Endothelial cell of umbilical vein (primary cell): ENCODE data around the gene SNRNP27. TPM values are rescaled to one million over a fixed set of nuclear protein-coding genes. Genes with fewer than 3 reads are reported as not detected.

Source experiments
- BruUV-seq: library from RNA; stranded (reverse); fragments of 400-500 nt; replicated peaks from 2 replicates; lab custom pipeline; 2021; lab: Mats Ljungman, UMichigan
- CTCF ChIA-PET: fragments of 300-600, 350-600 bp; sonication (Branson Sonifier 250); formaldehyde crosslinking; loops from one replicate; lab custom pipeline; 2021; ENCODE audit warnings: antibody characterized with exemption, inconsistent platforms; lab: Charles Lee
- POLR2A ChIA-PET: fragments of 300-600, 350-600 bp; sonication (Branson Sonifier 250); formaldehyde crosslinking; loops from one replicate; lab custom pipeline; 2021; ENCODE audit warnings: antibody characterized with exemption, inconsistent platforms; lab: Charles Lee
- DNase-seq: peaks from one replicate; pipeline ENCODE4 v3.0.0-alpha.2; 2011; ENCODE audit warnings: low read depth, low spot score
- FAIRE-seq: peaks from 2 replicates; lab custom pipeline; 2011; peaks lifted over from hg19 to GRCh38; lab: Jason Lieb, UNC
- H2AFZ ChIP-seq: 2 replicates; pipeline ENCODE4 v1.6.0; 2012; ENCODE audit warnings: low read depth, low read length, control low read depth, inconsistent platforms
- H3K27ac ChIP-seq: 2 replicates; pipeline ENCODE4 v1.5.1; 2011; ENCODE audit warnings: low read depth, mild to moderate bottlenecking, control low read depth, low read length, moderate library complexity; ENCODE audit not compliant: insufficient read depth
- H3K27me3 ChIP-seq, 2 experiments: 2 replicates each; pipeline versions ENCODE4 v1.6.0 to v1.6.1; 2011; ENCODE audit warnings: low read length in 2 of 2, mixed read lengths in 1 of 2; ENCODE audit not compliant: control insufficient read depth in 2 of 2, insufficient read depth in 2 of 2
- H3K36me3 ChIP-seq, 2 experiments: 2 replicates in 1 of 2; 3 replicates in 1 of 2; pipeline ENCODE4 v1.5.1; 2011; ENCODE audit warnings: low read length in 2 of 2, mild to moderate bottlenecking in 1 of 2, moderate library complexity in 1 of 2; ENCODE audit not compliant: control insufficient read depth in 2 of 2, insufficient read depth in 2 of 2; ENCODE audit errors: extremely low read depth in 1 of 2
- H3K4me1 ChIP-seq: 3 replicates; pipeline ENCODE4 v1.5.1; 2011; ENCODE audit warnings: mild to moderate bottlenecking, low read length; ENCODE audit not compliant: control insufficient read depth, insufficient read depth; ENCODE audit errors: extremely low read depth
- H3K4me2 ChIP-seq: 2 replicates; pipeline ENCODE4 v1.6.1; 2011; ENCODE audit warnings: low read length, control low read depth, mixed read lengths; ENCODE audit not compliant: insufficient read depth
- H3K4me3 ChIP-seq, 3 experiments: fragments of 200-600 bp in 1 of 3; sonication (generic), shearing (Covaris generic) in 1 of 3; replicated peaks in 1 of 3; 2 replicates each; pipeline ENCODE4 v1.5.1; 2011 to 2016; ENCODE audit warnings: control low read depth in 3 of 3, low read length in 3 of 3, mild to moderate bottlenecking in 2 of 3, inconsistent platforms in 1 of 3, low read depth in 1 of 3, moderate library complexity in 1 of 3; ENCODE audit not compliant: insufficient read depth in 1 of 3
- H3K79me2 ChIP-seq: 2 replicates; pipeline ENCODE4 v1.6.0; 2012; ENCODE audit warnings: low read length, inconsistent platforms; ENCODE audit not compliant: control insufficient read depth, insufficient read depth
- H3K9ac ChIP-seq: replicated peaks from 2 replicates; pipeline ENCODE3; 2011; ENCODE audit warnings: low read length, control low read depth; ENCODE audit not compliant: insufficient read depth; ENCODE audit errors: extremely low read depth
- H3K9me1 ChIP-seq: replicated peaks from 3 replicates; pipeline ENCODE4 v1.6.0; 2011; ENCODE audit warnings: mild to moderate bottlenecking, low read length; ENCODE audit not compliant: control insufficient read depth, insufficient read depth; ENCODE audit errors: extremely low read depth
- H3K9me3 ChIP-seq: replicated peaks from 2 replicates; pipeline ENCODE4 v1.5.1; 2012; ENCODE audit warnings: low read length, inconsistent platforms; ENCODE audit not compliant: control insufficient read depth, insufficient read depth
- H4K20me1 ChIP-seq: replicated peaks from 2 replicates; pipeline ENCODE3; 2011; ENCODE audit warnings: mild to moderate bottlenecking, low read length; ENCODE audit not compliant: control insufficient read depth, insufficient read depth; ENCODE audit errors: extremely low read depth
- CTCF ChIP-seq, 2 donors: IDR thresholded peaks; 1 replicate in 1 of 2; 2 replicates in 1 of 2; pipeline ENCODE4 v1.5.1; 2011; ENCODE audit warnings: low read length in 2 of 2, mild to moderate bottlenecking in 2 of 2, moderate library complexity in 2 of 2, control low read depth in 1 of 2, inconsistent platforms in 1 of 2, low read depth in 1 of 2; ENCODE audit not compliant: insufficient read depth in 1 of 2; ENCODE audit errors: extremely low read depth in 1 of 2
- EZH2 ChIP-seq: IDR thresholded peaks from 2 replicates; pipeline ENCODE4 v1.6.1; 2012; ENCODE audit warnings: borderline replicate concordance, low read depth, mild to moderate bottlenecking, moderate library complexity, low read length, inconsistent platforms; ENCODE audit not compliant: severe bottlenecking
- FOS ChIP-seq: IDR thresholded peaks from 2 replicates; pipeline ENCODE4 v1.6.1; 2011; ENCODE audit warnings: mild to moderate bottlenecking, low read length, moderate library complexity, borderline replicate concordance; ENCODE audit not compliant: insufficient read depth
- POLR2AphosphoS5 ChIP-seq: IDR thresholded peaks from 2 replicates; pipeline ENCODE4 v1.6.1; 2012; ENCODE audit warnings: low read depth, mild to moderate bottlenecking, control low read depth, low read length, moderate library complexity; ENCODE audit not compliant: insufficient read depth
- dilution Hi-C: fragments of 300-500 bp; cut with MboI; formaldehyde crosslinking; loops from one replicate; pipeline ENCODE4 v1.15.0; 2019; ENCODE audit warnings: low sequenced_read_pairs; ENCODE audit not compliant: extremely low pct_ligation_motif_present
- intact Hi-C: fragments of 100-400 bp; cut with micrococcal nuclease; formaldehyde crosslinking; loops from one replicate; pipeline ENCODE4 v1.10.0; 2022
- polyA plus RNA-seq, 4 experiments: library from polyadenylated mRNA; depleted of rRNA in 3 of 4; stranded (reverse) in 3 of 4; unstranded in 1 of 4; fragments of >200 nt; gene quantifications; 2 replicates each; pipeline versions ENCODE4 v1.2.1 to v1.2.3, GENCODE V29; 2011 to 2012; ENCODE audit warnings: missing spikeins in 1 of 4
- total RNA-seq: library from RNA; stranded (reverse); gene quantifications from 2 replicates; pipeline ENCODE4 v1.2.3, GENCODE V29; 2021

SNRNP27 gene
- total and polyA plus RNA-seq, 2 donors (not counting 3 experiments of a cell fraction or from before 2014, with no cell fraction given): 12.7 to 50.6 TPM

GRCh38 chr2:69911985-69912563 lies 18.3 kb downstream of the SNRNP27 start:
- H3K27ac ChIP-seq: no peak overlapping the region
- BruUV-seq: no TSS peak
- H2AFZ ChIP-seq: no peak overlapping the region
- H3K4me3 ChIP-seq: no peak overlapping the region
- H3K9me3 ChIP-seq: no peaks in the 10 kb centered on the region
- ChIA-PET POLR2A (interaction anchor here (1.0 kb wide), 1 partner anchor 231 kb away, joined by 3 read pairs; no protein-coding TSS in a partner anchor), CTCF (interaction anchor here (0.6 to 9.2 kb wide), 21 partner anchors 9 to 390 kb away, joined by 3 to 104 read pairs (median 5); partner anchors contain the start of genes FAM136A and SNRPG)
- TF ChIP-seq FOS (no peak), CTCF (IDR thresholded peaks at IDR 0.05; ENCODE audit: extremely low read depth in 1 of 2, insufficient read depth in 1 of 2, low read depth in 1 of 2, low read length in 2 of 2) (peak in 1 of 2 donors; percentile 18), POLR2AphosphoS5 (no peak), EZH2 (no peak)
- H3K9me1 ChIP-seq: no peaks in the 10 kb centered on the region
- DNase-seq (peak; percentile 62), FAIRE-seq (peak; percentile 76)
- peaks cover 1 to 9% of the 10 kb centered on the region in 2 experiments for H3K36me3 ChIP-seq
- dilution Hi-C loops: no loop called here
- H3K9ac ChIP-seq: no peak overlapping the region
- H3K79me2 ChIP-seq: peaks cover 13% of the 10 kb centered on the region
- no peak overlapping the region for H3K4me2 ChIP-seq
- no peaks in the 10 kb centered on the region for H3K27me3 ChIP-seq
- intact Hi-C loops: loop anchor here (1.0 to 10.0 kb wide), 3 partner anchors 188 to 333 kb away; partner anchors contain the start of gene TIA1
- peaks cover 17% of the 10 kb centered on the region for H3K4me1 ChIP-seq
- no peaks in the 10 kb centered on the region for H4K20me1 ChIP-seq
